Esophagus muscularis mucosa (tissue), 4 donors: ENCODE results near the gene RSL1D1. TPM values are rescaled to one million over a fixed set of nuclear protein-coding genes. Genes with fewer than 3 reads are reported as not detected.
"Not testable (repeated sequence)": the region's sequence is repeated elsewhere in the genome, so short reads cannot be mapped to it uniquely, and the experiment has no call there.

Experiments used
- DNase-seq: peaks from one replicate; pipeline ENCODE4 v3.0.0-alpha.2; 2017; ENCODE audit errors: extremely low spot score
- H3K27ac ChIP-seq, 4 donors: fragments of 200-600 bp; sonication (generic); replicated peaks in 1 of 4; 1 replicate in 3 of 4; 2 replicates in 1 of 4; pipeline ENCODE4 v1.5.1; 2016 to 2019; ENCODE audit warnings: mild to moderate bottlenecking in 1 of 4
- H3K27me3 ChIP-seq, 4 donors: fragments of 200-600 bp; sonication (generic); one replicate each; pipeline versions ENCODE4 v1.5.1 to v1.6.0; 2016 to 2019
- H3K36me3 ChIP-seq, 4 donors: fragments of 200-600 bp; sonication (generic); one replicate each; pipeline ENCODE4 v1.5.1; 2016 to 2019
- H3K4me1 ChIP-seq, 4 donors: fragments of 200-600 bp; sonication (generic); one replicate each; pipeline ENCODE4 v1.5.1; 2016 to 2019
- H3K4me3 ChIP-seq, 4 donors: fragments of 200-600 bp; sonication (generic); 1 replicate in 2 of 4; 2 replicates in 2 of 4; pipeline ENCODE4 v1.5.1; 2016 to 2019; ENCODE audit warnings: mild to moderate bottlenecking in 4 of 4, moderate library complexity in 1 of 4
- H3K9me3 ChIP-seq, 4 donors: fragments of 200-600 bp; sonication (generic); 1 replicate in 3 of 4; 2 replicates in 1 of 4; pipeline ENCODE4 v1.5.1; 2016 to 2019
- EP300 ChIP-seq: sonication (generic); formaldehyde crosslinking; IDR thresholded peaks from one replicate; pipeline ENCODE4 v1.6.1; 2017; ENCODE audit warnings: antibody characterized with exemption
- POLR2A ChIP-seq: fragments of 450-650 bp; IDR thresholded peaks from one replicate; pipeline ENCODE4 v1.6.1; 2017; ENCODE audit warnings: antibody characterized with exemption, moderate library complexity, mild to moderate bottlenecking, low read depth
- POLR2AphosphoS5 ChIP-seq, 2 donors: sonication (generic); formaldehyde crosslinking; IDR thresholded peaks; one replicate each; pipeline ENCODE4 v1.6.1; 2017; ENCODE audit warnings: antibody characterized with exemption in 2 of 2
- WGBS: methylation state at CpG from one replicate; pipeline ENCODE4 v1.1.5; 2018; 5-methylcytosine and 5-hydroxymethylcytosine counted together
- intact Hi-C: fragments of 100-400 bp; cut with DNase I; formaldehyde crosslinking; loops from one replicate; pipeline ENCODE4 v1.15.1; 2023
- total RNA-seq, 4 donors: library from RNA; depleted of rRNA; stranded (reverse); fragments of >200 nt; gene quantifications; one replicate each; pipeline versions ENCODE4 v1.1.0 to v1.2.1, GENCODE V29; 2016
- TF ChIP-seq, protein P1 (sequence below), 3 experiments: fragments of 200-600 bp in 2 of 3; fragments of 450-650 bp in 1 of 3; sonication (generic) in 2 of 3; IDR thresholded peaks; one replicate each; pipeline ENCODE4 v1.5.1; 2017 to 2019; ENCODE audit warnings: antibody characterized with exemption in 3 of 3, mild to moderate bottlenecking in 2 of 3, moderate library complexity in 1 of 3

The RSL1D1 gene
- total RNA-seq, 4 donors from 2014 or later, result 73.9 to 125 (median 97.1) TPM

DNA sequence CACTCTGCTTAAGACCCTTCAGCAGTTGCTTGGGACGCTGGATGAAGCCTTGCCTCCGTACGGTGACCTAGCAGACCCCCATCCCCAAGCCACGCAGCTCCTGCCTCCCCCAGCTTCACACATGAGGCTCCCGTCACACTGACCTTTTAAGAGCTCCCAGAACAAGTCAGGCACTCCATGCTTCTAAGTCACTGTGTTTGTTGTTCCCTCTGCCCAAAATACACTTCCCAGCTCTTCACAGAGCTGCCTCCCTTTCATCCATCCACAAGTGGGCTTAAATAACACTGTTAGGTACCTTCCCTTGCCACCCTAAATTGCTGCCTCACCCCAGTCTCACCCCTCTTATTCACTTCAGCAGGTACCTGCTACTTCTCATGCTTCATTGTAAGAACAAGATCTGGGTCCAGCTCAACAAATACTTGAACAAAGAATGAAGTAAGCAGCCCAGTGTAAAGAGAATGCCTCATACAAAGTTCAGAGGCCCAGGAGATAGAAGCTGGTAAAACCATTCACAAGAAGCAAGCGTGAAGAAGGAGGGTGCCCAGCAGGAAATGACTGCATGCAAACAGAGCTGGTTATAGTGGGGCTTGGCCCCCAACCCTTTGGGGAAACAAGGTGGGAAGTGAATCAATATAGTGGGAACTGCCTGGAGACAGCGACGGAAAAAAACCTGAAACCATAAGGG, 60.1 kb downstream of the RSL1D1 start:
- peaks cover 0 to 8% (median 2%) of the 10 kb centered on the region in 4 donors for H3K36me3 ChIP-seq
- WGBS, result 84% methylated on average over 8 of the region's 8 CpGs
- H3K9me3 ChIP-seq, result no peaks in the 10 kb centered on the region
- H3K27ac ChIP-seq, result peak overlapping the region; percentile 98 to 99 (median 99)
- no peak for TF ChIP-seq EP300
- TF ChIP-seq, protein P1, sequence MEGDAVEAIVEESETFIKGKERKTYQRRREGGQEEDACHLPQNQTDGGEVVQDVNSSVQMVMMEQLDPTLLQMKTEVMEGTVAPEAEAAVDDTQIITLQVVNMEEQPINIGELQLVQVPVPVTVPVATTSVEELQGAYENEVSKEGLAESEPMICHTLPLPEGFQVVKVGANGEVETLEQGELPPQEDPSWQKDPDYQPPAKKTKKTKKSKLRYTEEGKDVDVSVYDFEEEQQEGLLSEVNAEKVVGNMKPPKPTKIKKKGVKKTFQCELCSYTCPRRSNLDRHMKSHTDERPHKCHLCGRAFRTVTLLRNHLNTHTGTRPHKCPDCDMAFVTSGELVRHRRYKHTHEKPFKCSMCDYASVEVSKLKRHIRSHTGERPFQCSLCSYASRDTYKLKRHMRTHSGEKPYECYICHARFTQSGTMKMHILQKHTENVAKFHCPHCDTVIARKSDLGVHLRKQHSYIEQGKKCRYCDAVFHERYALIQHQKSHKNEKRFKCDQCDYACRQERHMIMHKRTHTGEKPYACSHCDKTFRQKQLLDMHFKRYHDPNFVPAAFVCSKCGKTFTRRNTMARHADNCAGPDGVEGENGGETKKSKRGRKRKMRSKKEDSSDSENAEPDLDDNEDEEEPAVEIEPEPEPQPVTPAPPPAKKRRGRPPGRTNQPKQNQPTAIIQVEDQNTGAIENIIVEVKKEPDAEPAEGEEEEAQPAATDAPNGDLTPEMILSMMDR (IDR thresholded peaks at IDR 0.05), result no peak
- TF ChIP-seq POLR2AphosphoS5 (IDR thresholded peaks at IDR 0.05), result no peak
- TF ChIP-seq POLR2A, result no peak
- no peak for DNase-seq
- H3K4me3 ChIP-seq, result no peak overlapping the region
- H3K4me1 ChIP-seq, result peaks cover 52 to 91% (median 82%) of the 10 kb centered on the region in 4 donors
- H3K27me3 ChIP-seq, result no peaks in the 10 kb centered on the region
- intact Hi-C loops, result no loop called here

DNA sequence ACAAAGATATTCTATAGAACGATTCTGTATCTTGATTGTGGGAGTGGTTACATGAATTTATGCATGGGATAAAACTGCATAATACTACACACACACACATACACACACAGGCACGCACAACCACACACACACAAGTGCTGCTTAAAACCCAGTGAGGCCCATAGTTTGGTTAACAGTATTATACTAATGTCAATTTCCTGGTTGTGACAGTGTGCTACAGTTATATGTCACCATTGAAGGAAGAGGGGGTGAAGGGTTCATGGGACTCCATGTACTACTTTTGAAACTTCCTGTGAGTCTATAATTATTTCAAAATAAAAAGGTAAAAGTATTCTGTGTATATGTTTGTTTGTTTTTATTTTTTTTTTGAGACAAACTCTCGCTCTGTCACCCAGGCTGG, 62.4 kb downstream of the RSL1D1 start:
- Histone ChIP-seq H3K27me3 (no peaks in the 10 kb centered on the region), H3K36me3 (peaks cover 0 to 6% (median 0%) of the 10 kb centered on the region in 4 donors), H3K27ac (no peak overlapping the region), H3K4me3 (no peak overlapping the region), H3K9me3 (no peaks in the 10 kb centered on the region), H3K4me1 (peaks cover 41 to 91% (median 82%) of the 10 kb centered on the region in 4 donors)
- WGBS, result 76% methylated on average over 3 of the region's 3 CpGs
- TF ChIP-seq EP300 (no peak), POLR2A (no peak), POLR2AphosphoS5 (IDR thresholded peaks at IDR 0.05) (no peak)
- TF ChIP-seq, protein P1 (IDR thresholded peaks at IDR 0.05), result no peak
- no peak for DNase-seq
- intact Hi-C loops, result no loop called here

DNA sequence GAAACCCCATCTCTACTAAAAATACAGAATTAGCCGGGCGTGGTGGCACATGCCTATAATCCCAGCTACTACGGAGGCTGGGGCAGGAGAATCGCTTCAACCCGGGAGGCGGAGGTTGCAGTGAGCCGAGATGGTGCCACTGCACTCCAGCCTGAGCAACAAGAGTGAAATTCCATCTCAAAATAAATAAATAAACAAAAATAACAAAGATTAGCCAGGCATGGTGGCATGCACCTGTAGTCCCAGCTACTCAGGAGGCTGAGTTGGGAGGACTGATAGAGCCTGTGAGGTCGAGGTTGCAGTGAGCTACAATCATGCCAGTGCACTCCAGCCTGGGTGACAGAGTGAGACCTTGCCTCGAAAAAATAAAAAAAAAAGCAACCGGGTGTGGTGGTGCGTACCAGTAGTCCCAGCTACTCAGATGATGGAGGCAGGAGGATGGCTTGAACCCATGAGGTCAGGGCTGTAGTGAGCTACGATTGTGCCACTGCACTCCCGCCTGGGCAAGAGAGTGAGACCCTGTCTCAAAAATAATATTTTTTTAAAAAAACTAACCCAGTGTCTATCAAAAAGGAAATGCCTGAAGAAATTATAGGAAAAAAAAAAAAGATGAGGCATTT, 66.3 kb downstream of the RSL1D1 start:
- intact Hi-C loops, result loop anchor here (5.0 kb wide), 1 partner anchor 67 kb away; the partner anchor contains the start of gene RSL1D1
- Histone ChIP-seq H3K27ac (peak overlapping the region; percentile 78 to 87 (median 84)), H3K4me1 (peaks cover 45 to 92% (median 82%) of the 10 kb centered on the region in 4 donors), H3K36me3 (peaks cover 0 to 12% (median 0%) of the 10 kb centered on the region in 4 donors)
- not testable (repeated sequence) for H3K27me3 ChIP-seq, H3K4me3 ChIP-seq, H3K9me3 ChIP-seq, DNase-seq
- WGBS, result 91% methylated on average over 13 of the region's 13 CpGs

DNA sequence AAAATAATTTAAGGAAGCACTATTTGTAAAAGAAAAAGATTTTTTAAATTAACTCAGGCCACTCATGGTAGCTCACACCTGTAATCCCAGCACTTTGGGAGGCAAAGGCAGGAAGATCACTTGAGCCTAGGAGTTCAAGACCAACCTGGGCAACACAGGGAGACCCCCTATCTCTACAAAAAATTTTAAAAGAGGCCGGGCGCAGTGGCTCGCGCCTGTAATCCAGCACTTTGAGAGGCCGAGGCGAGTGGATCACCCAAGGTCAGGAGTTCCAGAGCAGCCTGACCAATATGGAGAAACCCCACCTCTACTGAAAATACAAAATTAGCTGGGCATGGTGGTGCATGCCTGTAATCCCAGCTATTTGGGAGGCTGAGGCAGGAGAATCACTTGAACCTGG, 67.0 kb downstream of the RSL1D1 start:
- Histone ChIP-seq H3K4me1 (peaks cover 44 to 86% (median 76%) of the 10 kb centered on the region in 4 donors), H3K27ac (peak overlapping the region; percentile 78 to 87 (median 84)), H3K36me3 (peaks cover 0 to 19% (median 3%) of the 10 kb centered on the region in 4 donors)
- H3K4me3 ChIP-seq, DNase-seq, H3K27me3 ChIP-seq, H3K9me3 ChIP-seq: not testable (repeated sequence)
- 97% methylated on average over 6 of the region's 6 CpGs for WGBS
- intact Hi-C loops, result loop anchor here (5.0 kb wide), 1 partner anchor 68 kb away; the partner anchor contains the start of gene RSL1D1

DNA sequence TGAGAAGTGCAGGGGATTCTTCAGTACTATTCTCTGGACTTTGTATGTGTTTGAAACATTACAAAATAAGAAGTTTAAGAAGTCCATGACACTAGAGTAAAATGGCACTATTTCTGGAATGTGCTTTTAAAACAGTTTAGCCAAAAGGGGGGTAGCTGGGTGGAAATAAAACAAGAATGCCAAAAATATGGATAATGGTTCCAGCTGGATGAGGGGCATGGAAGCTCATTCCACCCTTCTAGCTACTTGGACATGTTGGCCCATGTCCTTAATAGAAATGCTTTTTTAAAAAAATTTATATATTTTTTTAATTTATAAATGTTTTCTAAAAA, 67.3 kb downstream of the RSL1D1 start:
- no peaks in the 10 kb centered on the region for H3K9me3 ChIP-seq
- TF ChIP-seq EP300, result no peak
- TF ChIP-seq POLR2AphosphoS5 (IDR thresholded peaks at IDR 0.05), result no peak
- no peak for TF ChIP-seq POLR2A
- TF ChIP-seq, protein P1 (IDR thresholded peaks at IDR 0.05), result no peak
- peak overlapping the region; percentile 78 to 87 (median 84) for H3K27ac ChIP-seq
- peaks cover 0 to 23% (median 4%) of the 10 kb centered on the region in 4 donors for H3K36me3 ChIP-seq
- peak overlapping the region in 2 of 4 donors; percentile 19 to 49 for H3K4me3 ChIP-seq
- H3K27me3 ChIP-seq, result no peaks in the 10 kb centered on the region
- DNase-seq, result no peak
- intact Hi-C loops, result loop anchor here (5.0 kb wide), 1 partner anchor 68 kb away; the partner anchor contains the start of gene RSL1D1
- H3K4me1 ChIP-seq, result peaks cover 42 to 82% (median 72%) of the 10 kb centered on the region in 4 donors

Other genes starting within 250 kb of the RSL1D1 start
- 10 to 100 TPM; 30.7 to 66.9 (median 33.6) TPM for gene SNN, start 183.1 kb downstream of the RSL1D1 start, total RNA-seq
- 10 to 100 TPM; 32.4 to 47.2 (median 38.2) TPM for gene TXNDC11, start 108.7 kb downstream of the RSL1D1 start, total RNA-seq
- gene ZC3H7A, start 54.3 kb downstream of the RSL1D1 start, total RNA-seq, result 10 to 100 TPM; 51.1 to 61.0 (median 61.0) TPM
- 10 to 100 TPM; 55.2 to 71.7 (median 66.5) TPM for gene GSPT1, start 64.4 kb upstream of the RSL1D1 start, total RNA-seq
- 10 to 100 TPM in 2 of 4 donors, 1 to 10 TPM in 1, under 1 TPM in 1; 0.66 to 12.3 (median 8.7) TPM for gene NPIPB2, start 90.5 kb upstream of the RSL1D1 start, total RNA-seq
- gene TNFRSF17, start 113.7 kb upstream of the RSL1D1 start, total RNA-seq, result not detected
- gene SNX29, start 125.2 kb upstream of the RSL1D1 start, total RNA-seq, result 10 to 100 TPM; 17.4 to 26.7 (median 22.3) TPM